H54 (cell line): ENCODE data around the gene DNAJC5.
"Not testable (repeated sequence)": the region's sequence is repeated elsewhere in the genome, so short reads cannot be mapped to it uniquely, and the experiment has no call there.

ENCODE experiments used
- DNase-seq: peaks from one replicate; pipeline ENCODE4 v3.0.0; 2011; ENCODE audit warnings: low spot score, mixed read lengths; ENCODE audit not compliant: insufficient read length
- FAIRE-seq: peaks from 3 replicates; lab custom pipeline; 2011; peaks lifted over from hg19 to GRCh38; lab: Jason Lieb, UNC
- POLR2A ChIP-seq: IDR thresholded peaks from 2 replicates; pipeline ENCODE4 v1.6.1; 2011; ENCODE audit warnings: low read depth, mild to moderate bottlenecking, low read length

DNAJC5 gene

GRCh38 chr20:63894358-63895201 is at the start of gene DNAJC5:
DNAJC5 (plus strand) TSS chr20:63895126; CDS start chr20:63928346, 33,220 bp downstream.
- peak; percentile 78 for TF ChIP-seq POLR2A
- DNase-seq (peak; percentile 100), FAIRE-seq (no peak)

- DNase-seq (peak; percentile 82), FAIRE-seq (no peak)
- peak; percentile 43; the same call in 1 of the 2 replicates for TF ChIP-seq POLR2A
Observed at GRCh38 chr20:63846128-63846771, 48.7 kb upstream of the DNAJC5 start.

- no peak for TF ChIP-seq POLR2A
- DNase-seq (no peak), FAIRE-seq (no peak)
Observed at GRCh38 chr20:63846888-63847236, 48.1 kb upstream of the DNAJC5 start.

- TF ChIP-seq POLR2A, result no peak
- DNase-seq (no peak), FAIRE-seq (no peak)
Observed at GRCh38 chr20:63847237-63848002, 47.5 kb upstream of the DNAJC5 start.

GRCh38 chr20:63848003-63848911 is 46.7 kb upstream of the DNAJC5 start:
- FAIRE-seq, result no peak
- DNase-seq, result no peak
- no peak for TF ChIP-seq POLR2A

GRCh38 chr20:63850689-63851547 is 44.0 kb upstream of the DNAJC5 start:
- DNase-seq (no peak), FAIRE-seq (no peak)
- TF ChIP-seq POLR2A, result no peak

- not testable (repeated sequence) for FAIRE-seq, DNase-seq
Observed at GRCh38 chr20:63851548-63851943, 43.4 kb upstream of the DNAJC5 start.

- not testable (repeated sequence) for DNase-seq, FAIRE-seq
Observed at GRCh38 chr20:63853733-63854068, 41.2 kb upstream of the DNAJC5 start.

GRCh38 chr20:63854069-63854765 is 40.7 kb upstream of the DNAJC5 start:
- DNase-seq, result no peak
- no peak for FAIRE-seq
- TF ChIP-seq POLR2A, result peak; percentile 47

GRCh38 chr20:63854766-63855362 is 40.1 kb upstream of the DNAJC5 start:
- FAIRE-seq (no peak), DNase-seq (no peak)
- TF ChIP-seq POLR2A, result no peak

GRCh38 chr20:63855363-63856097 is 39.4 kb upstream of the DNAJC5 start:
- no peak; the same call in 1 of the 2 replicates for TF ChIP-seq POLR2A

More at GRCh38 chr20:63855363-63856097, 39.4 kb upstream of the DNAJC5 start:
- no peak for DNase-seq
- FAIRE-seq, result no peak
